Mammary microvascular endothelial cell (primary cell): ENCODE data around the gene SNX15. TPM values are rescaled to one million over a fixed set of nuclear protein-coding genes. Genes with fewer than 3 reads are reported as not detected.

Experiments
- total RNA-seq: library from RNA; depleted of rRNA; stranded (reverse); fragments of >200 nt; gene quantifications from 2 replicates; pipeline ENCODE4 v1.2.3, GENCODE V29; 2015

SNX15 gene, protein sequence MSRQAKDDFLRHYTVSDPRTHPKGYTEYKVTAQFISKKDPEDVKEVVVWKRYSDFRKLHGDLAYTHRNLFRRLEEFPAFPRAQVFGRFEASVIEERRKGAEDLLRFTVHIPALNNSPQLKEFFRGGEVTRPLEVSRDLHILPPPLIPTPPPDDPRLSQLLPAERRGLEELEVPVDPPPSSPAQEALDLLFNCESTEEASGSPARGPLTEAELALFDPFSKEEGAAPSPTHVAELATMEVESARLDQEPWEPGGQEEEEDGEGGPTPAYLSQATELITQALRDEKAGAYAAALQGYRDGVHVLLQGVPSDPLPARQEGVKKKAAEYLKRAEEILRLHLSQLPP
- 17.1 and 17.3 TPM in 2 replicates for total RNA-seq

DNA sequence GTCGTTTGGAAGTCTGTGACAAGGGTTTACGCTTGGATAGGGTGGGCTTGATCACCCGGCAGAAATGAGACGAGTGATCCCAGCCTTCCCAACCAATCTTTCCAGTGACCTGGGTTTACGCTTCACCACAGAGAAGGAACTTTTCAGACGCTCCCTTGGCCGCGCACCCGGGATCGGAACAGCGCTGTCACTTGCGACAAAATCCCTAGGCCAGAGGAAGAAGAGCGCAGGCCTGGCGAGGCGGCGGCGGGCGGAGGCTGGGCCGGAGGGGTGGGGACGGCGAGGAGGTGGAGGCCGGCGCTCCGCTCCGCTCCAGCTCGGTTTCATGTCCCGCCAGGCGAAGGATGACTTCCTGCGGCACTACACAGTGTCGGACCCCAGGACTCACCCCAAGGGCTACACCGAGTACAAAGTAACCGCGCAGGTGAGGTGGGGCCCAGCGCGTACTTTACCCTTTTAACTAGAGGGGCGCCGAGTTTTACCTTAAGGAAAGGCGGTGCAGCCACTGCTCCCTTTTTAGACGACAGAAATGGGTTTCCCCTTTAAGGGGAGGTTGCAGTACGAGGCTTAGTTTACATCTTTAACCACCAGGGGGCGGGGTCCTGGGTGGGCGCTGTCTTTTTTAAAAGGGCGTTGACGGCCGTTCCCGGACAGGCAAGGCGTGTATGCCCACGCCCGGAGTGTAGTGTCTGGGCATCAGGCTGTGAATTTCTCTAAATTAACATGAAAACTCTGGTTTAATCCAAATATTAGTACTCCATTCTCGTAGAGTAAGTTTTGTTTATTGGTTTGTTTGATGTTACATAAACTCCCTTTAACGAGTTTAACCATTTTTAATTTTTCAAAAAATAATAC lies at the start of gene SNX15:
Gene SNX15 (plus strand): TSS at position 227 of the 855 bp plus-strand sequence. CDS start 99 bp downstream, at position 326.

DNA sequence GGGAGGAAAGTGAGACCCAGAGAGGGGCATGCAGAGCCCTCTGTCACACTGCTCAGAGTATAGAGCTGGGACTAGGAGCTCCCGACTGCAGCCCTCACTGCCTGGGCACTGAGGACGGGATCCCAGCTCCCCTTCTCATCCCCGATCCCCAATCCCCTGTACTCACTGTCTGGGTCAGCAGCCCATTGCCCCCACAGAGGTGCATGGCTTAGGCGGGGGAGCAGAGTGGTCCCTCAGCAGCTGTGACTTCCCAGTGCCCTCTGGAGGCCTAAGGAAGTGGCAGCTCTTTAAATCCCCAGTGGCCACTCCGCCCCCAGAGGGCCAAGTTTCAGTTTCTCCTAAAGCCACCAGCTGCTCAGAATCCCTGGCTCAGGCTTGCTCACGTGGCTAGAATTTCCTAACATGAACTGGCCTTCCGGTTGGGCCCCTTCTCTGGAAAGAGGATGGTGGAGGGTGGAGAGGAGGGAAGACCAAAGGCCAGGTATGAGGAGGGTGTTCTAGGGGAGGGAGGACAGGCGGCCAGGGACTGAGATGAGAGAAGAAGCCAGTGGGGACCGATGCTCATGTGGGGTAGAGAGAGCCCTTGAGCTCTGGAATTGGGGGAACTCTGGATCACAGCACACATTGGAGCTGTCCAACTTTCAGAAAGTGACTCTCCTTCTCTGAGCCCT lies 30.4 kb upstream of the SNX15 start, which contains the start of gene BATF2:
Gene BATF2 (minus strand): TSS at position 262 of the 671 bp plus-strand sequence. CDS start 57 bp downstream, at position 205.

DNA sequence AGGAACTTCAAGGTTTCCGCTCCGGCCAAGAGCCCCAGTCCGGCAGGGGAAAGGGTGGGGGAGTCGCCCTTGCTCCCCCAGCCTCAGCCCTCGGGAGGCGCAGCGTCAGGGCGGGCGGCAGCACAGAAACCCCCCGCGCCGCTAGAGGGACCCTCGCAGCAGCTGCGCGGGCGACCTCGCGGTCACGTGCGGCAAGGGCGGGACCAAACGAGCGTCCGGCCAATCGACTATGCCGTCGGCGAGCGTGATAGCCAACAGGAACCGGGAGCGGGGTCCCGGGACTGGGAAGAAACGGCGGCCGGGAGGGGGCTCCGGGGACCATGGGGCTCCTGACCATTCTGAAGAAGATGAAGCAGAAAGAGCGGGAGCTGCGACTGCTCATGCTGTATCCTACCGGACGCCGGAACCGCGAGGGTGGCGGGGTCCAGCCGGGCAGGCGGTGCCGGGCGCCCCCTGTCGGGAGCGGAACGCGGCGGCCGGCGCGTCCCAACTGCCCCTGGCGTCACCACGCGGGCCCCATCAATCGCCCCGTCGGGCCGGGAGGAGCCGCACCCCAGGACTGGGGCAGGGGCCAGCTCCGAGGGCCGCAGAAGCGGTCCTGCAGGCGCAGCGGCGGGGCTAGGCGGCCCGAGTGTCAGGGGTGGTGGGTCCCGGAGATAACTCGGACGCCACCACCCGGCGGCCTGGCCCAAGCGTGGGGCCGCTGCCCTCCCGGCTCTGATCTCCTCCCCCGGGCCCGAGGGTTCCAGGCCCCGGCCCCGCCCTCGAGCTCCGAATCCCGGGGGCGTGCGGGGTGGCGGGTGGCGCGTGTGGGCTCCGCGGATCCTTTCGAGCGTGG lies 13.1 kb upstream of the SNX15 start, which contains the start of gene ARL2:
Gene ARL2 (plus strand): TSS at position 273 of the 838 bp plus-strand sequence. CDS start 48 bp downstream, at position 321.

DNA sequence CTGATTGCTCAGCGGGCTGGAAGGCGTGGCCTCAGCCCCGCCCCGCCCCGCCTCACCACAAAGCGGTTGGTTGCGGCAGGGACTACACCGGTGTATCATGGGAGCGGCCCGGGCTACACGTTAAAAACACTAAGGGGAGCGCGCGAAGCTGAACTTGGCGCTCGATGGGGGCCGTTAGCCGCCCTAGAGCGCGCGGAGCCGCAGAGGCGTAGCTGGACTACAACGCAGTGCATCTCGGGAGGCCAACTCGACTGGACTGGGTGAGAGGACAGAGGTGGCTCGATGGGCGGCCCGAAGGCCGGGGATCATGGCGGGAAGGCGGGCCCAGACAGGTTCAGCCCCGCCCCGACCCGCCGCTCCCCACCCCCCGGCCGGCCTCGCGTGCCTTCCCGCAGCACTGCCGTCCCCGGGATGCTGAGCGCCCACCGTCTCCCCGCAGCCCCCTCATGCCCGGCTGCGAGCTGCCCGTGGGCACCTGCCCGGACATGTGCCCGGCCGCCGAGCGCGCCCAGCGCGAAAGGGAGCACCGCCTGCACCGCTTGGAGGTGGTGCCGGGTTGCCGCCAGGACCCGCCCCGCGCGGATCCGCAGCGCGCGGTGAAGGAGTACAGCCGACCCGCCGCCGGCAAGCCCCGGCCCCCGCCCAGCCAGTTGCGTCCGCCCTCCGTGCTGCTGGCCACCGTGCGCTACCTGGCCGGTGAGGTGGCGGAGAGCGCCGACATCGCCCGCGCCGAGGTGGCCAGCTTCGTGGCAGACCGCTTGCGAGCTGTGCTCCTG lies 13.8 kb downstream of the SNX15 start, which contains the start of gene SAC3D1:
Gene SAC3D1 (plus strand): TSS at position 364 of the 776 bp plus-strand sequence. CDS start 83 bp downstream, at position 447.

GRCh38 chr11:65058419-65059054 lies 31.3 kb downstream of the SNX15 start, which contains the start of gene NAALADL1:
Gene NAALADL1 (minus strand): TSS chr11:65058553. CDS start chr11:65058521, 32 bp downstream.

DNA sequence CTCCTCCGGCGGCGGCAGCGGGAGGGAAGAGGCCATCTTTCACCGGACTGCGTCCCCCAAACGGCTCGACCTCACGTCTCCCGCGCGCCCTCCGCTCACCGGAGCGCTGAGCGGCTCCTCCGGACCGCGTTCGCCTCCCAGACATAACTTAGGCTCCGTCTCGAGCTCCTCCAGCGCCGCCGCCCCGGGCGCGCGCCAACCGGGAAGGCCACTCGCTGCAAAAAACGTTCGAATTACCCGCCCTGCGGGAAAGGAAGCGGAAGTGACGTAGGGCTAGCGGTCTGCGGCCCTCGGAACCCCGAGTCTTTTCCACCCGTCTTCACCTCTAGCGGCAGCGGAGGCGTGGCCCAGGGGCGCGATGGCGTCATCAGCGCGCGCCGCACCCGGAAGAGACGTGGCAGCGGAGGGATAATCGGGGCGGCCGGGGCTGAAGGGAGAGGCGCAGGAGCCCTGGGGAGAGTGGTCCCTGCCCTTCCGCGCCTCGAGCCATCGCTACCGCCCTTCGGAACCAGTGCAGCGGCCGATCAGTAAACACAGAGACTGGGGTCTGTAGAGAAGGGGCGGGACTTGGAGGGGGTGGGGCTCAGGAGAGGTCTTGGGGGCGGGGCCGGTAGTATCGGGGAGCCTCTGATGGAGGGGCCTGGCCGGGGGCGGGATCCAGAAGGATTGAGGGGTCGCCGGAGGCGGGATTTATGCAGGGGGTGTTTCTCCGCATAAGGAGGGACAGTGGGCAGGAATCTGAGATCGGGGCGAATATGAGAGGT lies 56.8 kb downstream of the SNX15 start, which contains the start of the genes CDCA5 and ZFPL1:
Gene CDCA5 (minus strand): TSS at position 207 of the 764 bp plus-strand sequence. CDS start 62 bp downstream, at position 145.
Gene ZFPL1 (plus strand): TSS at position 389 of the 764 bp plus-strand sequence. CDS start 477 bp downstream, outside the sequence.

Other genes starting within 250 kb of the SNX15 start
- gene SF1, start 248.9 kb upstream of the SNX15 start, total RNA-seq, result 153 and 156 TPM in 2 replicates
- 32.2 and 41.7 TPM in 2 replicates for gene MAP4K2, start 224.2 kb upstream of the SNX15 start, total RNA-seq
- gene MEN1, start 216.9 kb upstream of the SNX15 start, total RNA-seq, result 19.1 and 22.2 TPM in 2 replicates
- 0.33 and 0.49 TPM in 2 replicates for gene CDC42BPG, start 182.8 kb upstream of the SNX15 start, total RNA-seq
- gene EHD1, start 148.8 kb upstream of the SNX15 start, total RNA-seq, result 84.5 and 91.1 TPM in 2 replicates
- 22.2 and 27.4 TPM in 2 replicates for gene ATG2A, start 110.2 kb upstream of the SNX15 start, total RNA-seq
- 23.6 and 27.2 TPM in 2 replicates for gene PPP2R5B, start 102.8 kb upstream of the SNX15 start, total RNA-seq
- not detected in 2 replicates for gene GPHA2, start 91.5 kb upstream of the SNX15 start, total RNA-seq
- not detected in 2 replicates for gene MAJIN, start 55.3 kb upstream of the SNX15 start, total RNA-seq
- gene BATF2, start 30.5 kb upstream of the SNX15 start, total RNA-seq, result 4.4 and 7.9 TPM in 2 replicates
- 167 and 184 TPM in 2 replicates for gene ARL2, start 13.3 kb upstream of the SNX15 start, total RNA-seq
- gene SAC3D1, start 13.8 kb downstream of the SNX15 start, total RNA-seq, result 28.0 and 37.5 TPM in 2 replicates
- gene NAALADL1, start 31.1 kb downstream of the SNX15 start, total RNA-seq, result 6.2 and 18.9 TPM in 2 replicates
- gene CDCA5, start 56.6 kb downstream of the SNX15 start, total RNA-seq, result 20.7 and 21.8 TPM in 2 replicates
- 49.2 and 62.0 TPM in 2 replicates for gene ZFPL1, start 56.8 kb downstream of the SNX15 start, total RNA-seq
- gene VPS51, start 68.8 kb downstream of the SNX15 start, total RNA-seq, result 259 and 334 TPM in 2 replicates
- 8.5 and 17.0 TPM in 2 replicates for gene TM7SF2, start 84.4 kb downstream of the SNX15 start, total RNA-seq
- 12.4 and 15.7 TPM in 2 replicates for gene ZNHIT2, start 90.3 kb downstream of the SNX15 start, total RNA-seq
- gene FAU, start 94.7 kb downstream of the SNX15 start, total RNA-seq, result 504 and 675 TPM in 2 replicates
- 64.6 and 81.9 TPM in 2 replicates for gene MRPL49, start 94.9 kb downstream of the SNX15 start, total RNA-seq
- 14.9 and 17.2 TPM in 2 replicates for gene SYVN1, start 107.1 kb downstream of the SNX15 start, total RNA-seq
- gene SPDYC, start 142.8 kb downstream of the SNX15 start, total RNA-seq, result not detected in 2 replicates
- gene CAPN1, start 154.5 kb downstream of the SNX15 start, total RNA-seq, result 243 and 266 TPM in 2 replicates
- 11.4 and 19.0 TPM in 2 replicates for gene POLA2, start 234.5 kb downstream of the SNX15 start, total RNA-seq